ENCODE measurements around the gene PEX14. TPM values are rescaled to one million over a fixed set of nuclear protein-coding genes. Genes with fewer than 3 reads are reported as not detected.

The PEX14 gene
- total RNA-seq, 4 donors from 2014 or later, result 8.1 to 17.8 (median 15.8) TPM

DNA sequence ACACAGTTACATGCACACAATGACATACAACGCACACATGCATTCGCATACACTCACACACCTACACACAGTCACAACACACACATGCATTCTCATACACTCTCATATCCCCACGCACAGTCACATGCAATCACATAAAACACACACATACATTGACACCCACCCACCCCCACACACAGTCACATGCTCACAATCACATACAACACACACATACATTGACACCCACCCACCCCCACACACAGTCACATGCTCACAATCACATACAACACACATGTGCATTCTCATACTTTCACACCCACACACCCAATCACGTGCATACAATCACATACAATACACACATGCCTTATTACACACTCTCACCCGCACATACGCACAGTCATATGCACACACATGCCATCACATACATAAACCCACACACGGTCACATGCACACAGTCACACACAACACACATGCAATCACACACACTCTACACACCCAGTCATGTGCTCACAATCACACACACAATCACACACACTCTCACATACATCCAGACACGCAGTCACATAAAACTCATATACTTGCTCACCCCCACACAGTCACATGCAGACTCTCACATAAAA is 187.4 kb downstream of the PEX14 start:
- H3K4me3 ChIP-seq, result no peak overlapping the region
- no peaks in the 10 kb centered on the region for H3K27me3 ChIP-seq
- no peak for DNase-seq
- TF ChIP-seq, protein P1, sequence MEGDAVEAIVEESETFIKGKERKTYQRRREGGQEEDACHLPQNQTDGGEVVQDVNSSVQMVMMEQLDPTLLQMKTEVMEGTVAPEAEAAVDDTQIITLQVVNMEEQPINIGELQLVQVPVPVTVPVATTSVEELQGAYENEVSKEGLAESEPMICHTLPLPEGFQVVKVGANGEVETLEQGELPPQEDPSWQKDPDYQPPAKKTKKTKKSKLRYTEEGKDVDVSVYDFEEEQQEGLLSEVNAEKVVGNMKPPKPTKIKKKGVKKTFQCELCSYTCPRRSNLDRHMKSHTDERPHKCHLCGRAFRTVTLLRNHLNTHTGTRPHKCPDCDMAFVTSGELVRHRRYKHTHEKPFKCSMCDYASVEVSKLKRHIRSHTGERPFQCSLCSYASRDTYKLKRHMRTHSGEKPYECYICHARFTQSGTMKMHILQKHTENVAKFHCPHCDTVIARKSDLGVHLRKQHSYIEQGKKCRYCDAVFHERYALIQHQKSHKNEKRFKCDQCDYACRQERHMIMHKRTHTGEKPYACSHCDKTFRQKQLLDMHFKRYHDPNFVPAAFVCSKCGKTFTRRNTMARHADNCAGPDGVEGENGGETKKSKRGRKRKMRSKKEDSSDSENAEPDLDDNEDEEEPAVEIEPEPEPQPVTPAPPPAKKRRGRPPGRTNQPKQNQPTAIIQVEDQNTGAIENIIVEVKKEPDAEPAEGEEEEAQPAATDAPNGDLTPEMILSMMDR (IDR thresholded peaks at IDR 0.05 in 4 of 5, conservative IDR thresholded peaks at IDR 0.05 in 1 of 5), result no peak
- TF ChIP-seq POLR2A (IDR thresholded peaks at IDR 0.05), result no peak
- intact Hi-C loops (cut with DNase I; ENCODE audit: low total_unique reads), result loop anchor here (5.0 to 10.0 kb wide), 3 partner anchors 50 to 293 kb away; no protein-coding TSS in a partner anchor
- H3K9me3 ChIP-seq, result no peaks in the 10 kb centered on the region
- no peak for ATAC-seq
- in situ Hi-C loops (cut with MboI; ENCODE audit: low sequenced_read_pairs in 4 of 4), result no loop called here
- peak overlapping the region; percentile 89 to 95 (median 92) for H3K27ac ChIP-seq
- H3K4me1 ChIP-seq, result peaks cover 44% of the 10 kb centered on the region in 2 donors
- H3K36me3 ChIP-seq, result peaks cover 0 to 15% of the 10 kb centered on the region in 2 donors

DNA sequence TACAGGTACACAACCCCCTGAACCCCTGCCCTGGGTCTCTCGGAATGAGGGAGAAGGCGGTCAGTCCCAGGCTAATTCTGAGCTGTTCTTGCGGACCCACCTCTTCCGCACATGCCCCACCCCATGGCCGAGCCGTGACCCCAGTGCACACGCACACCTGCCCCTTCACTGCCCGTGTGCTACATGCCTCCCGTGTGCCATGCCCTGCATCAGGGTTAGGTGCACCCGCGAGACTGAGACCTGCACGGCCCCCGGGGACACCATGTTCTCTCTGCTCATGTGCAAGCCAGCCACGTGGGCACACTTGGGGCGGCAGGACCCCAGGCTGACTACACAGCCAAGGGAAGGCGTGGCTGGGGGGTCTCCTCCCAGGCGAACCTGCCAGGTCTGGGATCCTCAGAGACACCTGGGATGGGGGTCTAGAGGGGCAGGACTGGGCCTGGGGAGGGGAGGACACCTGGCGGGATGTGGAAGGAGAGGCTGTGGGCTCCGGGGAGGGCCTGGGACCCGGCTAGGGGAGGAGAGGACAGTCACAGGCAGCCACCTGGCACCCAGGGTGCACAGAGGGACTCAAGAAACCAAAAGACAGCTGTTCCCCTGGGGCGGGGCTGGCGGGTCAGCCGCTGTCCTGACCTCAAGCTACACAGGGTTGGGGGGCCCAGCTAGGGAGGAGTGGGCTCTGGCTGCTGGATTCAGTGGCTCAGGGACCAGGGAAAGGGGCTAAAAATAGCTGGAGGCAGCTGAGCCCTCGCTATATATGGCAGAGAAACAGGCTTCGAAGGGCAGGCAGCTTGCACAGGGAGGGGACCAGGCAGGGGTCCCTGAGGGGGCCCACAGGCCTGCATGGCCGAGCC is 188.3 kb downstream of the PEX14 start:
- Histone ChIP-seq H3K36me3 (peaks cover 0 to 11% of the 10 kb centered on the region in 2 donors), H3K4me1 (peaks cover 47 to 52% of the 10 kb centered on the region in 2 donors), H3K27me3 (no peaks in the 10 kb centered on the region), H3K27ac (peak overlapping the region; percentile 89 to 95 (median 92)), H3K9me3 (no peaks in the 10 kb centered on the region), H3K4me3 (no peak overlapping the region)
- DNase-seq (peak in 1 of 2 donors; percentile 69), ATAC-seq (peak; percentile 37 to 45)
- in situ Hi-C loops (cut with MboI; ENCODE audit: low sequenced_read_pairs in 4 of 4) (no loop called here), intact Hi-C loops (cut with DNase I; ENCODE audit: low total_unique reads) (loop anchor here (5.0 to 10.0 kb wide), 3 partner anchors 51 to 292 kb away; no protein-coding TSS in a partner anchor)
- peak; percentile 8 to 12 for TF ChIP-seq POLR2A (IDR thresholded peaks at IDR 0.05)
- TF ChIP-seq, protein P1 (IDR thresholded peaks at IDR 0.05 in 4 of 5, conservative IDR thresholded peaks at IDR 0.05 in 1 of 5), result no peak

DNA sequence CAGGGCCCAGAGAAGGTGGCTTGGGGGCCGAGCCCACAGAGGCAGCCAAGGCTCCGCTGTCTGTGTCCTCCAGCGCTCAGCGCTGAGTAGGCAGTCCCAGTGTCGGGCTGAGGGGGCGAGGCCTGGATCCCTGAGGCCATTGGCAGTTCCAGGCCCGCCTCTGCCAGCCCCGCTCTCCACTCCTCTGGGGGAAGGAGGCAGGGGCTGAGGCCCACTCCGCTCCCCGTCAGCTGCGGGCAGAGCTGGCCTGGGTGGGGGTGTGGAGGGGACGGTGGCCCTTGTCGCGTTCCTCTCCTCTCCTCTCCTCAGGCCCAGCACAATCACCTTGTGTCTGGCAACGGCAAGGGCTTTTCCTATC is 188.9 kb downstream of the PEX14 start:
- in situ Hi-C loops (cut with MboI; ENCODE audit: low sequenced_read_pairs in 4 of 4), result no loop called here
- no peak for TF ChIP-seq POLR2A (IDR thresholded peaks at IDR 0.05)
- TF ChIP-seq, protein P1 (IDR thresholded peaks at IDR 0.05 in 4 of 5, conservative IDR thresholded peaks at IDR 0.05 in 1 of 5), result no peak
- H3K27ac ChIP-seq, result peak overlapping the region; percentile 89 to 95 (median 92)
- no peaks in the 10 kb centered on the region for H3K9me3 ChIP-seq
- ATAC-seq (peak; percentile 7 to 34), DNase-seq (peak in 1 of 2 donors; percentile 64)
- no peak overlapping the region for H3K4me3 ChIP-seq
- intact Hi-C loops (cut with DNase I; ENCODE audit: low total_unique reads), result loop anchor here (1.0 to 10.0 kb wide), 5 partner anchors 51 to 291 kb away; no protein-coding TSS in a partner anchor
- H3K4me1 ChIP-seq, result peaks cover 50 to 58% of the 10 kb centered on the region in 2 donors
- H3K27me3 ChIP-seq, result no peaks in the 10 kb centered on the region
- peaks cover 0 to 11% of the 10 kb centered on the region in 2 donors for H3K36me3 ChIP-seq

DNA sequence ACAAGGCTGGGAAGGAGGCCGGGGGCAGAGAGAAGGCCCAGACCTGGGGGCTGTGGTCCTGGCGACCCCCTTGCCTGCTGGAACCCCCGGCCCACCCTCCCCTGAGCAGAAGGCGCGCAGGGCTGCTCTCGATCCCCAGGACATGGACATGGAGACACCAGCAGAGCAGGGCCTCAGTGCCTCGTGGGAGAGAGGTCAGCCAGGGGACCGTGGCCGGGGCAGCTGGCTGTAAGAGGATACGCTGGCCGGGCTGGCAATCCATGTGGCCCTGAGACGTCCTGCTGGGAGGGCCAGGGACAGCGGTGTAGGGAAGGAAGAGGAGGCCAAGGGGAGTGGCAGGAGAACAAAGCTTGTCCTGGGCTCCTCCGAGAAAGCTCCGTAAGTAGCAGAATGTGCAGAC is 189.5 kb downstream of the PEX14 start:
- Histone ChIP-seq H3K27ac (peak overlapping the region; percentile 89 to 95 (median 92)), H3K4me3 (no peak overlapping the region), H3K9me3 (no peaks in the 10 kb centered on the region), H3K36me3 (peaks cover 0 to 8% of the 10 kb centered on the region in 2 donors), H3K27me3 (no peaks in the 10 kb centered on the region), H3K4me1 (peaks cover 56 to 64% of the 10 kb centered on the region in 2 donors)
- in situ Hi-C loops (cut with MboI; ENCODE audit: low sequenced_read_pairs in 4 of 4), result no loop called here
- TF ChIP-seq, protein P1 (IDR thresholded peaks at IDR 0.05 in 4 of 5, conservative IDR thresholded peaks at IDR 0.05 in 1 of 5), result no peak
- peak; percentile 38 to 40 for TF ChIP-seq POLR2A (IDR thresholded peaks at IDR 0.05)
- DNase-seq (peak; percentile 95 to 98), ATAC-seq (peak; percentile 62 to 67)
- intact Hi-C loops (cut with DNase I; ENCODE audit: low total_unique reads), result loop anchor here (1.0 to 10.0 kb wide), 5 partner anchors 52 to 291 kb away; no protein-coding TSS in a partner anchor
